SK-N-SH (cell line): ENCODE data around the gene BRD1. TPM values are rescaled to one million over a fixed set of nuclear protein-coding genes. Genes with fewer than 3 reads are reported as not detected.

Experiments
- CTCF ChIA-PET: fragments of 300-600, 350-600 bp; formaldehyde crosslinking; extraction: SDS; loops from one replicate; lab custom pipeline; 2021; lab: Yijun Ruan, JAX
- POLR2A ChIA-PET: fragments of 350-600 bp; sonication (Branson Sonifier 250); formaldehyde crosslinking; extraction: SDS; loops from one replicate; lab custom pipeline; 2020; ENCODE audit warnings: antibody characterized with exemption, inconsistent platforms; lab: Yijun Ruan, JAX
- DNase-seq: peaks from one replicate; pipeline ENCODE4 v3.0.0; 2012
- H2AFZ ChIP-seq: fragments of 200-600 bp; sonication (generic); 2 replicates; pipeline ENCODE4 v1.8.1; 2016; ENCODE audit warnings: antibody characterized with exemption, mild to moderate bottlenecking, low read depth
- H3F3A ChIP-seq: fragments of 200-600 bp; sonication (generic); replicated peaks from 2 replicates; pipeline ENCODE3; 2016; ENCODE audit warnings: antibody characterized with exemption, mild to moderate bottlenecking; ENCODE audit not compliant: insufficient read depth
- H3K27ac ChIP-seq, 2 experiments: fragments of 200-500 bp in 1 of 2; fragments of 200-600 bp in 1 of 2; sonication (Bioruptor generic) in 1 of 2; sonication (generic), shearing (Covaris generic) in 1 of 2; 2 replicates each; pipeline versions ENCODE4 v1.5.1 to v1.6.1; 2014 to 2016; ENCODE audit warnings: low read depth in 2 of 2, inconsistent platforms in 1 of 2, low read length in 1 of 2, mild to moderate bottlenecking in 1 of 2, mixed read lengths in 1 of 2
- H3K27me3 ChIP-seq: fragments of 200-600 bp; sonication (generic), shearing (Covaris generic); 2 replicates; pipeline ENCODE4 v1.6.1; 2016; ENCODE audit warnings: mixed run types; ENCODE audit not compliant: insufficient read depth
- H3K36me3 ChIP-seq, 2 experiments: fragments of 200-500 bp in 1 of 2; fragments of 200-600 bp in 1 of 2; sonication (Bioruptor generic) in 1 of 2; sonication (generic) in 1 of 2; replicated peaks in 1 of 2; 2 replicates each; pipeline versions ENCODE3 to v1.5.1; 2014 to 2016; ENCODE audit warnings: low read length in 1 of 2, mild to moderate bottlenecking in 1 of 2; ENCODE audit not compliant: insufficient read depth in 2 of 2, control insufficient read depth in 1 of 2
- H3K4me1 ChIP-seq, 2 experiments: fragments of 200-500 bp in 1 of 2; fragments of 200-600 bp in 1 of 2; sonication (Bioruptor generic) in 1 of 2; sonication (generic), shearing (Covaris generic) in 1 of 2; 2 replicates each; pipeline versions ENCODE4 v1.5.1 to v1.6.1; 2014 to 2016; ENCODE audit warnings: low read depth in 1 of 2, low read length in 1 of 2, mixed run types in 1 of 2; ENCODE audit not compliant: insufficient read depth in 2 of 2, control insufficient read depth in 1 of 2
- H3K4me2 ChIP-seq: fragments of 200-600 bp; sonication (generic), shearing (Covaris generic); 2 replicates; pipeline ENCODE4 v1.6.1; 2017; ENCODE audit warnings: mixed run types
- H3K4me3 ChIP-seq, 2 experiments: fragments of 200-500 bp in 1 of 2; fragments of 200-600 bp in 1 of 2; sonication (Bioruptor generic) in 1 of 2; sonication (generic), shearing (Covaris generic) in 1 of 2; 2 replicates each; pipeline versions ENCODE4 v1.5.1 to v1.8.1; 2014 to 2016; ENCODE audit warnings: low read depth in 2 of 2, inconsistent platforms in 1 of 2, low read length in 1 of 2, mild to moderate bottlenecking in 1 of 2, mixed read lengths in 1 of 2, moderate library complexity in 1 of 2
- H3K79me2 ChIP-seq: fragments of 200-600 bp; sonication (generic); 2 replicates; pipeline ENCODE4 v1.8.1; 2017; ENCODE audit warnings: mild to moderate bottlenecking; ENCODE audit not compliant: insufficient read depth
- H3K9ac ChIP-seq: fragments of 200-600 bp; sonication (generic); 2 replicates; pipeline ENCODE4 v1.6.1; 2017; ENCODE audit warnings: mixed run types
- H3K9me2 ChIP-seq: fragments of 200-600 bp; sonication (generic); 2 replicates; pipeline ENCODE4 v1.6.1; 2017; ENCODE audit warnings: mixed run types
- H3K9me3 ChIP-seq: fragments of 200-600 bp; sonication (generic); 2 replicates; pipeline ENCODE4 v1.6.1; 2017; ENCODE audit warnings: mixed run types, mild to moderate bottlenecking, moderate library complexity
- H4K20me1 ChIP-seq: fragments of 200-600 bp; sonication (generic); 2 replicates; pipeline ENCODE4 v1.6.1; 2017; ENCODE audit warnings: mild to moderate bottlenecking, mixed run types; ENCODE audit not compliant: insufficient read depth
- CHD2 ChIP-seq: fragments of 150-350 bp; IDR thresholded peaks from 2 replicates; pipeline ENCODE4 v1.6.1; 2018; ENCODE audit warnings: low read length; ENCODE audit not compliant: partially characterized antibody
- EP300 ChIP-seq, 2 experiments: IDR thresholded peaks; 2 replicates each; pipeline versions ENCODE4 v1.4.0 to v1.6.1; 2012; ENCODE audit warnings: borderline replicate concordance in 1 of 2, low read depth in 1 of 2, low read length in 1 of 2
- FOSL2 ChIP-seq: IDR thresholded peaks from 2 replicates; pipeline ENCODE4 v1.4.0; 2012; ENCODE audit warnings: low read depth, mild to moderate bottlenecking, moderate library complexity, borderline replicate concordance
- FOXJ3 ChIP-seq: sonication (generic); formaldehyde crosslinking; IDR thresholded peaks from 2 replicates; pipeline ENCODE4 v1.5.1; 2020; ENCODE audit warnings: mild to moderate bottlenecking, missing genetic modification reagents
- GABPA ChIP-seq: IDR thresholded peaks from 2 replicates; pipeline ENCODE4 v1.4.0; 2012; ENCODE audit warnings: low read depth, mild to moderate bottlenecking
- IRF3 ChIP-seq: fragments of 150-350 bp; IDR thresholded peaks from 2 replicates; pipeline ENCODE4 v1.6.1; 2016; ENCODE audit warnings: mild to moderate bottlenecking, low read depth, low read length
- JUND ChIP-seq: IDR thresholded peaks from 2 replicates; pipeline ENCODE4 v1.4.0; 2012
- MXI1 ChIP-seq: IDR thresholded peaks from 2 replicates; pipeline ENCODE4 v1.6.1; 2012; ENCODE audit warnings: mild to moderate bottlenecking, low read depth, low read length, improper control_type of control experiment
- NFIC ChIP-seq: IDR thresholded peaks from 2 replicates; pipeline ENCODE4 v1.4.0; 2012; ENCODE audit warnings: borderline replicate concordance
- PBX3 ChIP-seq: IDR thresholded peaks from 2 replicates; pipeline ENCODE4; 2012
- POLR2AphosphoS5 ChIP-seq: IDR thresholded peaks from 2 replicates; pipeline ENCODE4 v1.6.1; 2012; ENCODE audit warnings: low read depth, low read length
- RXRA ChIP-seq: IDR thresholded peaks from 2 replicates; pipeline ENCODE4 v1.4.0; 2012; ENCODE audit warnings: low read depth, mild to moderate bottlenecking, borderline replicate concordance
- SIN3A ChIP-seq: IDR thresholded peaks from 2 replicates; pipeline ENCODE4 v1.6.1; 2012; ENCODE audit warnings: low read depth, mild to moderate bottlenecking, low read length, moderate library complexity, borderline replicate concordance
- TCF12 ChIP-seq: IDR thresholded peaks from 2 replicates; pipeline ENCODE4 v1.4.0; 2012
- YY1 ChIP-seq: IDR thresholded peaks from 2 replicates; pipeline ENCODE4 v1.4.0; 2012; ENCODE audit warnings: low read depth, mild to moderate bottlenecking
- WGBS: methylation state at CpG from one replicate; pipeline ENCODE4 v1.1.6; 2017; ENCODE audit warnings: low lambda C conversion rate; 5-methylcytosine and 5-hydroxymethylcytosine counted together
- polyA plus RNA-seq, 3 experiments: library from polyadenylated mRNA; depleted of rRNA; stranded (reverse); fragments of >200 nt; gene quantifications; 2 replicates each; pipeline ENCODE4 v1.2.3, GENCODE V29; 2012
- TF ChIP-seq, protein P1 (sequence below): IDR thresholded peaks from 2 replicates; pipeline ENCODE4 v1.4.0; 2012; ENCODE audit warnings: low read depth, borderline replicate concordance
- TF ChIP-seq, protein P2 (sequence below): fragments of 150-350 bp; IDR thresholded peaks from 2 replicates; pipeline ENCODE4 v1.6.1; 2017; ENCODE audit warnings: antibody characterized with exemption, low read length, low read depth, borderline replicate concordance
- TF ChIP-seq, protein P3 (sequence below): IDR thresholded peaks from 2 replicates; pipeline ENCODE4 v1.6.1; 2012; ENCODE audit warnings: mild to moderate bottlenecking, low read depth, low read length, moderate library complexity

The BRD1 gene
- polyA plus RNA-seq, 1 of the 3 experiments (the other 2 are of a cell fraction), result 10.3 TPM

DNA sequence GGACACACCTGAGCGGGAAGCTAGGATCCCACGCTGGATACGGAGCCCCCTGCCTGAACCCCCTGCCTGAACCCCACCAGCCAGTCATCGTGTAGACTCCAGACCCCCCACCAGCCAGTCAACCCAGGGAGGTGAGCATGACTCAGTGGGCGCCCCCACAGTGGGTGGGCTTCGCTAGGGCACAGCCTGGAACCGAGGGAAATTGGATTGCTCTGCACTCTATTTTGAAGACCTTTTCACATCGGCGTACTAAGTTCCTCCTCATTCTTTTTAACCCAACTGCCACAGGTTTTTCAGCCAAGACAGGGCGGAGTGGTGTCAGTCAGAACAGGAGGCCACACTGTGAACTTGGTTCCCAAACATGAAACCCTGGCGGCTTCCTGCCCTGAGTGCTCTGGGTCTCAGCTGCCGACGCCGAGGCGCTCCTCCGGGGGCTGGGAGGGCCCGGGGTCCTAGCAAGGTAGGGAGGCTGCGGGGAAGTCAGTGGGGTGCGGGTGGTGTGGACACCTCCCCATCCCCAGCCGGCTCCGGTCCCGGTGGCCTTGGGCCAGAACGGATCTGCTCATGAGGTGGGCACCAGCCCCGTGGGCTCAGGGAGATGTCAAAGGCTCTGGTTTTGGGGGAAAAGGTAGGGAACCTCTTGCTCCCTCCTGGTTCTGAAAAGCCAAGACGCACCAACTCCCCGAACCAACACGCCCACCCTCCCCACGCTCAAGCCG lies 57.0 kb downstream of the BRD1 start:
- Histone ChIP-seq H3K9ac (no peak overlapping the region), H3K27me3 (no peaks in the 10 kb centered on the region), H3K4me1 (peaks cover 0 to 8% of the 10 kb centered on the region in 2 experiments; a peak in 1 of 4 replicates), H4K20me1 (0 out of 2 replicates have a peak, but pooled peaks cover 5% of the 10 kb centered on the region)
- WGBS, result 86% methylated on average over 12 of the region's 29 CpGs
- no peak for TF ChIP-seq EP300 (IDR thresholded peaks at IDR 0.05; ENCODE audit: borderline replicate concordance in 1 of 2, low read depth in 1 of 2, low read length in 1 of 2)
- TF ChIP-seq, protein P1, sequence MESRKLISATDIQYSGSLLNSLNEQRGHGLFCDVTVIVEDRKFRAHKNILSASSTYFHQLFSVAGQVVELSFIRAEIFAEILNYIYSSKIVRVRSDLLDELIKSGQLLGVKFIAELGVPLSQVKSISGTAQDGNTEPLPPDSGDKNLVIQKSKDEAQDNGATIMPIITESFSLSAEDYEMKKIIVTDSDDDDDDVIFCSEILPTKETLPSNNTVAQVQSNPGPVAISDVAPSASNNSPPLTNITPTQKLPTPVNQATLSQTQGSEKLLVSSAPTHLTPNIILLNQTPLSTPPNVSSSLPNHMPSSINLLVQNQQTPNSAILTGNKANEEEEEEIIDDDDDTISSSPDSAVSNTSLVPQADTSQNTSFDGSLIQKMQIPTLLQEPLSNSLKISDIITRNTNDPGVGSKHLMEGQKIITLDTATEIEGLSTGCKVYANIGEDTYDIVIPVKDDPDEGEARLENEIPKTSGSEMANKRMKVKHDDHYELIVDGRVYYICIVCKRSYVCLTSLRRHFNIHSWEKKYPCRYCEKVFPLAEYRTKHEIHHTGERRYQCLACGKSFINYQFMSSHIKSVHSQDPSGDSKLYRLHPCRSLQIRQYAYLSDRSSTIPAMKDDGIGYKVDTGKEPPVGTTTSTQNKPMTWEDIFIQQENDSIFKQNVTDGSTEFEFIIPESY, result no peak
- no peak for TF ChIP-seq JUND
- no peak for TF ChIP-seq SIN3A
- TF ChIP-seq, protein P2, sequence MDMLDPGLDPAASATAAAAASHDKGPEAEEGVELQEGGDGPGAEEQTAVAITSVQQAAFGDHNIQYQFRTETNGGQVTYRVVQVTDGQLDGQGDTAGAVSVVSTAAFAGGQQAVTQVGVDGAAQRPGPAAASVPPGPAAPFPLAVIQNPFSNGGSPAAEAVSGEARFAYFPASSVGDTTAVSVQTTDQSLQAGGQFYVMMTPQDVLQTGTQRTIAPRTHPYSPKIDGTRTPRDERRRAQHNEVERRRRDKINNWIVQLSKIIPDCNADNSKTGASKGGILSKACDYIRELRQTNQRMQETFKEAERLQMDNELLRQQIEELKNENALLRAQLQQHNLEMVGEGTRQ, result no peak
- TF ChIP-seq NFIC, result no peak
- TF ChIP-seq GABPA, result no peak
- TF ChIP-seq RXRA, result no peak
- no peak for TF ChIP-seq CHD2
- TF ChIP-seq TCF12, result no peak
- no peak for TF ChIP-seq YY1
- no peak for TF ChIP-seq MXI1
- TF ChIP-seq PBX3, result no peak
- TF ChIP-seq IRF3, result no peak
- TF ChIP-seq, protein P3, sequence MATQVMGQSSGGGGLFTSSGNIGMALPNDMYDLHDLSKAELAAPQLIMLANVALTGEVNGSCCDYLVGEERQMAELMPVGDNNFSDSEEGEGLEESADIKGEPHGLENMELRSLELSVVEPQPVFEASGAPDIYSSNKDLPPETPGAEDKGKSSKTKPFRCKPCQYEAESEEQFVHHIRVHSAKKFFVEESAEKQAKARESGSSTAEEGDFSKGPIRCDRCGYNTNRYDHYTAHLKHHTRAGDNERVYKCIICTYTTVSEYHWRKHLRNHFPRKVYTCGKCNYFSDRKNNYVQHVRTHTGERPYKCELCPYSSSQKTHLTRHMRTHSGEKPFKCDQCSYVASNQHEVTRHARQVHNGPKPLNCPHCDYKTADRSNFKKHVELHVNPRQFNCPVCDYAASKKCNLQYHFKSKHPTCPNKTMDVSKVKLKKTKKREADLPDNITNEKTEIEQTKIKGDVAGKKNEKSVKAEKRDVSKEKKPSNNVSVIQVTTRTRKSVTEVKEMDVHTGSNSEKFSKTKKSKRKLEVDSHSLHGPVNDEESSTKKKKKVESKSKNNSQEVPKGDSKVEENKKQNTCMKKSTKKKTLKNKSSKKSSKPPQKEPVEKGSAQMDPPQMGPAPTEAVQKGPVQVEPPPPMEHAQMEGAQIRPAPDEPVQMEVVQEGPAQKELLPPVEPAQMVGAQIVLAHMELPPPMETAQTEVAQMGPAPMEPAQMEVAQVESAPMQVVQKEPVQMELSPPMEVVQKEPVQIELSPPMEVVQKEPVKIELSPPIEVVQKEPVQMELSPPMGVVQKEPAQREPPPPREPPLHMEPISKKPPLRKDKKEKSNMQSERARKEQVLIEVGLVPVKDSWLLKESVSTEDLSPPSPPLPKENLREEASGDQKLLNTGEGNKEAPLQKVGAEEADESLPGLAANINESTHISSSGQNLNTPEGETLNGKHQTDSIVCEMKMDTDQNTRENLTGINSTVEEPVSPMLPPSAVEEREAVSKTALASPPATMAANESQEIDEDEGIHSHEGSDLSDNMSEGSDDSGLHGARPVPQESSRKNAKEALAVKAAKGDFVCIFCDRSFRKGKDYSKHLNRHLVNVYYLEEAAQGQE, result no peak
- TF ChIP-seq POLR2AphosphoS5, result no peak
- no peak for TF ChIP-seq FOSL2
- TF ChIP-seq FOXJ3 (CRISPR knock-in tag), result no peak
- TF ChIP-seq, all 33 proteins: peak for 0
- no peak overlapping the region for H3K4me2 ChIP-seq
- H3K9me3 ChIP-seq, result peaks cover 7% of the 10 kb centered on the region; the same call in 1 of the 2 replicates
- H3K4me3 ChIP-seq, result no peak overlapping the region
- H3K9me2 ChIP-seq, result no peaks in the 10 kb centered on the region
- peaks cover 10 to 34% of the 10 kb centered on the region in 2 experiments for H3K36me3 ChIP-seq
- no peaks in the 10 kb centered on the region for H3F3A ChIP-seq
- POLR2A ChIA-PET, result no interaction called here
- no peak overlapping the region for H3K27ac ChIP-seq
- H3K79me2 ChIP-seq, result no peaks in the 10 kb centered on the region
- H2AFZ ChIP-seq, result no peak overlapping the region
- no peak for DNase-seq
- CTCF ChIA-PET, result no interaction called here
